Activated CD8-positive, alpha-beta memory T cell treated with anti-CD3 and anti-CD28 coated beads, Interleukin-2, amount 50 U/mL, for 1 hour (primary cell): ENCODE data around the gene ORC1.

Source experiments
- DNase-seq: peaks from one replicate; pipeline ENCODE4 v3.0.0-alpha.2; 2020; ENCODE audit errors: extremely low read depth

The ORC1 gene

GRCh38 chr1:52404116-52404974, at the start of gene ORC1, which contains the start of gene PRPF38A:
ORC1 (minus strand) TSS chr1:52404423; CDS start chr1:52402223, 2,200 bp downstream.
PRPF38A (plus strand) TSS chr1:52404602; CDS start chr1:52404750, 148 bp downstream.
- peak; percentile 95 for DNase-seq

GRCh38 chr1:52444463-52444862, 40.2 kb upstream of the ORC1 start:
- no peak for DNase-seq

- DNase-seq, result no peak
These were observed 35.8 kb upstream of the ORC1 start for GRCh38 chr1:52439976-52440375.

DNA sequence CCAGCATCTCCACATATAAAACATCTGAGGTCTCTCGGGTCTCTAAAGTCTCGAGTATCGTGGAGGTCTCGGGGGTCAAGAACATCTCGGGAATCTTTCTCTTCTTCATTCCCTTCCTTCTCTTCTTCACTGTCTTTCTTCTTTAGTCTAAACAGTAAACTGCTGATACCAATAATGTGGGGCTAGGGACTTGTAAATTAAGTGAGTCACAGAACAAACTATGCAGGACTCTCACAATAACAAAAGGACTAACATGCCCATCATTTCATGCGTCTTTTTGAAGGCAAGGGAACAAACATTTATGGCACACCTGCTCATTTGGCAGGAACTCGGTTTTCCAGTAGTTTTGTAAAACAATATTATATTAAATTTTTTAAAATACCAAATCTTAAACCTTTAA, 32.6 kb upstream of the ORC1 start:
- no peak for DNase-seq

DNA sequence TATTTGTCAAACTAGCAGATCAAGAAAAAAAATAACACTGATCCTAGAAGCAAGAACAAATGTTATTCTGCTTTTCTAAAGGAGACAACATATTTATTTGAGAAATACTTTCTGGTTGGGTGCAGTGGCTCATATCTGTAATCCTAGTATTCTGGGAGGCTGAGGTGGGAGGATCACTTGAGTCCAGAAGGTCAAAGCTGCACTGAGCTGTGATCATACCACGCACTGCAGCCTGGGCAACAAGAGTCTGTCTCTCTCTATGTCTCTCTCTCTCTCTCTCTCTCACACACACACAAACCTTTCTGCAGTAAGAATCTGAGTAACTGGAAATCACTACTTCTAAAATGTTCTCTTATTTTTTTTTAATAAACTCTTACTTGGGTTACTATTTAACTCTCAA, 31.4 kb upstream of the ORC1 start:
- DNase-seq, result no peak

DNA sequence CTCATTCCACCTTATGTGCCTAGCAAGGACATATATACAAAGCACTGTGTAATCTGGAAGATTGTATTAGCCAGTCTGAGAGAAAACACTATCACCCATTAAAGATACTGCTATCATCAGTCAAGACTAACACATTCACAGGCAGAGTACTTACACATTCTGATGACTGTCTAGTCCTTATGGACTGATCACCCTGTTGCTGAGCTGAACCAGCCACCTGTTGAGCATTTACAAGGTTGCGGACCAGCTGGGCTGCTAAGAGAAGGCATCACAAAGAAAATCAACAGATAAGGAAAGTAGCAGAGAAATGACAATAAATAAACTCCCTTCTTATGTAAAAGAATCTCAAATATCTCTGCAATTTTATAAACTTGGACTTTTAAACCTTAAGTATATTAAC, 31.0 kb upstream of the ORC1 start:
- DNase-seq, result no peak

DNA sequence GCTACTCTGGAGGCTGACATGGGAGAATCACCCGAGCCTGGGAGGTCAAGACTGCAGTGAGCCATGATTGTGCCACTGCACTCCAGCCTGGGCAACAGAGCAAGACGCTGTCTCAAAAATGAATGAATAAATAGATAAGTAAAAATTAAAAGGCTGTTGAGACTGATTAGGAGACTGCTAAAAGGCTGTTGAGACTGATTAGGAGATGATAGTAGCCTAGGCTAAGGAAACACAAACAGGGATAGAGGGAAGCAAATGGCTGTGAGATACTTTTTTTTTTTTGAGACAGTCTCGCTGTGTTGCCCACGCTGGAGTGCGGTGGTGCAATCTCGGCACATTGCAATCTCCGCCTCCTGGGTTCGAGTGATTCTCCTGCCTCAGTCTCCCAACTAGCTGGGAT, 28.6 kb upstream of the ORC1 start:
- no peak for DNase-seq

GRCh38 chr1:52427152-52427551, 22.9 kb upstream of the ORC1 start:
- DNase-seq, result no peak

DNA sequence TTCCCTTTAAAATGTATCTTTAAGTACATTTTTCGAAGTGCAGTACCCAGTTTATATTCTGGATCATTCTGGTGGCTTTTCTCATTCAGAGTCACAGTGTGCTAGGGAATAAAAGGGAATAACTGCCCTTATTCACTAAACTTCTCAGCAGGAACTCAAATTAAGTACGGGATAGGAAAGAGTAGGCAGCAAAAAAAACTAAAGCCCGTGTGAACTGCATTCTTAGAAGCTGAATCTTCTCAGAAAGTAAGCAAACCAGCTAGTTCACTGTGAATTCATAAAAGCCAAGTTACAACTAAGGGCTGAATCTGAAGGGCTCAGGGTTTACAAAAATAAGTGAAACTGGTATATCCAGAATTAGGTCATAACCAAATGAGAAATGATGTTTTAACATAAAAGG, 22.1 kb upstream of the ORC1 start:
- DNase-seq, result no peak

DNA sequence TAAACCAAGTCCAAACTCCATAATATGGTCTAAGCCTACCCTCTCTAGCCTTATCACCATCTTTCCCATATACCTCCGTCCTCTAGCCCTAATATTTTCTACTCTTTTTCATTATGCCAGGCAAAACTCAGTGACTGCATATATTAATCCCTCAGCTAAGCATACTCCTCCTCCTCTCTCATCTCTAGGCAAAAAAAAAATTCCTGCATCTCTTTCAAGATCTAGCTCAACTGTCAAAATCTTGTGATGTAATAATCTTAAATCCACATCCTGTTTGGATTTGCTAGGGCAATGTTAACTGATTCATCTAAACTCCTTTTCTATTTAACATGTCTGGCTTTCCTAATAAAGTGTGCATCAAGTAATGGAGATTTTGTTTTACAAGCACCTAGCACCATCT, 20.6 kb upstream of the ORC1 start:
- DNase-seq, result no peak

- DNase-seq, result no peak
These were observed 20.0 kb upstream of the ORC1 start for GRCh38 chr1:52424231-52424636.

DNA sequence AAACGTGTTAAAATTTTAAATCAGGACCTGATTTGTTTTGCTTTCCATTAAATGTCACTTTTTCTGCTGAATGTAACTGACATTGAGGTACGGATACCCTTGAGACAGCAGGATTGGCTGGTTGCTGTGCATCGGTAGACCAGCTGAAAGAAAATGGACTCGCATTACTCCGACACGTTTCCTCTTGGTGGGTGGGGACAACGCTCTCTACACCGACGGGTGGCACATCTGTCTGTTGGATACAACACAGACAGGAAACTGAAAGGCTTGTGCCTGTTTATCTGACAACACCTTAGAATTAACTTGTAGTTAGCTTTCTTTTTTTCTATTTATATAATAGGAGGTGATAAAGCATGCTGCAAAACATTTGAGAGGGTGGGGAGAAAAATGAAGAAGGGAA, 19.5 kb upstream of the ORC1 start:
- peak; percentile 46 for DNase-seq

- DNase-seq, result no peak
These were observed 18.8 kb upstream of the ORC1 start for GRCh38 chr1:52423055-52423454.

GRCh38 chr1:52420713-52421112, 16.5 kb upstream of the ORC1 start:
- no peak for DNase-seq

DNA sequence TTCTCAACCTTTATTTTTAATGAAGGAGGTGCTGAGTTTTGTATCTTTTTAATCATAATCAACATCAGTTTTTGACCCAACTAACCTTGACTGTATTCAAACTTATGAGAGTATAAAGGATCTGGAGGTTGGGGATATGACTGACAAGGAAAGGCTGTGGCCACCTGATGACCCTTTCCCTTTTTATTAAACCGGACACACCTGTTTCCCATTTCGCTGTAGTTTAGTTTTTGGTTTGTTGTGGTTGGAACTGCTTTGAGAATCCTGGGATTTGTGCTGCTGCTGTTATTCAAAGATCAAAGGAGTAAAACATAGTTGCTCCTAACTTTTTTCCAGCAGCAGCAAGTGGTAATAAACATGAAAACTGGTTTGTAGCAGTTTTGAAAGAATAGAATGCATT, 12.6 kb upstream of the ORC1 start:
- DNase-seq, result no peak

- no peak for DNase-seq
These were observed 10.7 kb upstream of the ORC1 start for GRCh38 chr1:52414942-52415341.

GRCh38 chr1:52413410-52413989, 9.3 kb upstream of the ORC1 start:
- DNase-seq, result no peak

- DNase-seq, result no peak
These were observed 734 bp upstream of the ORC1 start for GRCh38 chr1:52404975-52405338.

GRCh38 chr1:52403566-52404115, 582 bp downstream of the ORC1 start:
- DNase-seq, result no peak

GRCh38 chr1:52402860-52403240, 1.4 kb downstream of the ORC1 start:
- no peak for DNase-seq

GRCh38 chr1:52400131-52400530, 4.1 kb downstream of the ORC1 start:
- DNase-seq, result no peak

DNA sequence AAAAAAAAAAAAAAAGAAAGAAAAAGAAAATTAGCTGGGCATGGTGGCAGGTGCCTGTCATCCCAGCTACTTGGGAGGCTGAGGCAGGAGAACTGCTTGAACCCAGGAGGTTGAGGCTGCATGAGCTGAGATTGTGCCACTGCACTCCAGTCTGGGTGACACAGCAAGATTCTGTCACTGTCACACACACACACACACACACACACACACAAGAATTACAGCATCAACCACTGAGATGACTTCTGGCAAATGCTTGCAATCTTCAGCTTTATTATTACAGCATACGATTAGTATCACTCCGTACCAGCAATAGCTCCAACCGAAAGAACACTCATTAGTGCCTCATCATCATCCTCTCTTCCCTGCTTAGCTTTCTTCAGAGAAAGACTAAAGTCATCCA, 4.6 kb downstream of the ORC1 start:
- DNase-seq, result no peak

DNA sequence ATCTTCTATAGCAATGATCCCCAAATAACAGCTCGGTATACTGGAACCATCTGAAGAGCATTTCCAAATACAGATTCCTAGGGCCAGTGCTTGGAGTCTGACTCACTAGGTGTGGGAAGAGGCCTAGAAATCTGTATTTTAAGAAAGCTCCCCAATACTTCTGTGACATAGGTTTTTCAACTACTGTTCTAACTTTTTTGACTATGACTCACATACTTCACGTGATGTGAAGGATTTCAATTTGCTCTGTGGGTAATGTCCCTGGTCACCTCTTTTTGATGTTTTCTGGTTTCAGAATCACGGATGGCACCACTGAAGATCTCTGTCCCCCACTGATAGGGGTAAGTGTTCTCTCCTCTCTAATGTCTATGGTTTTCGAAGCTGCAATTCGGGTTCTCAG, 11.0 kb downstream of the ORC1 start:
- no peak for DNase-seq
